Measurements from ENCODE around the gene CEP135.

Gene CEP135

DNA sequence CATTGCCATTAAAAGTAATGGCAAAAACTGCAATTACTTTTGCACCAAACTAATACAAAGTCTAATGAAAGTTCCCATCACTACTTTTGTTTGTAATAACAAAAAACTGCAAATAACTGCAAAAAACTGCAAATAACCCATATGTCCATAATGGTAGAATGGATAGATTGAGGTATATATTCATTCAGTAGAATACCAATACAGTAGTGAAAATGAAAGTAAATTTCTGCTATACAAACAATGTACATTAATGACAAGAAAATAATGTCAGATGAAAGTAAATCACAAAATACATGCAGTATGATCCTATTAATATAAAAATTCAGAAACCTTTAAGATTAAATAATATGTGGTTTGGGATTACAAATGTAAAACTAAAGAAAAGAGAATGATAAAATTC is 41.3 kb upstream of the CEP135 start:
- TF ChIP-seq, protein P1, sequence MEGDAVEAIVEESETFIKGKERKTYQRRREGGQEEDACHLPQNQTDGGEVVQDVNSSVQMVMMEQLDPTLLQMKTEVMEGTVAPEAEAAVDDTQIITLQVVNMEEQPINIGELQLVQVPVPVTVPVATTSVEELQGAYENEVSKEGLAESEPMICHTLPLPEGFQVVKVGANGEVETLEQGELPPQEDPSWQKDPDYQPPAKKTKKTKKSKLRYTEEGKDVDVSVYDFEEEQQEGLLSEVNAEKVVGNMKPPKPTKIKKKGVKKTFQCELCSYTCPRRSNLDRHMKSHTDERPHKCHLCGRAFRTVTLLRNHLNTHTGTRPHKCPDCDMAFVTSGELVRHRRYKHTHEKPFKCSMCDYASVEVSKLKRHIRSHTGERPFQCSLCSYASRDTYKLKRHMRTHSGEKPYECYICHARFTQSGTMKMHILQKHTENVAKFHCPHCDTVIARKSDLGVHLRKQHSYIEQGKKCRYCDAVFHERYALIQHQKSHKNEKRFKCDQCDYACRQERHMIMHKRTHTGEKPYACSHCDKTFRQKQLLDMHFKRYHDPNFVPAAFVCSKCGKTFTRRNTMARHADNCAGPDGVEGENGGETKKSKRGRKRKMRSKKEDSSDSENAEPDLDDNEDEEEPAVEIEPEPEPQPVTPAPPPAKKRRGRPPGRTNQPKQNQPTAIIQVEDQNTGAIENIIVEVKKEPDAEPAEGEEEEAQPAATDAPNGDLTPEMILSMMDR (conservative IDR thresholded peaks at IDR 0.05; ENCODE audit: control insufficient read depth, insufficient read depth, low read depth, low read length) = no peak
- no peak overlapping the region for H3K4me3 ChIP-seq (ENCODE audit: control insufficient read depth, low read depth, low read length)
- no peak for DNase-seq (ENCODE audit: low read depth)

DNA sequence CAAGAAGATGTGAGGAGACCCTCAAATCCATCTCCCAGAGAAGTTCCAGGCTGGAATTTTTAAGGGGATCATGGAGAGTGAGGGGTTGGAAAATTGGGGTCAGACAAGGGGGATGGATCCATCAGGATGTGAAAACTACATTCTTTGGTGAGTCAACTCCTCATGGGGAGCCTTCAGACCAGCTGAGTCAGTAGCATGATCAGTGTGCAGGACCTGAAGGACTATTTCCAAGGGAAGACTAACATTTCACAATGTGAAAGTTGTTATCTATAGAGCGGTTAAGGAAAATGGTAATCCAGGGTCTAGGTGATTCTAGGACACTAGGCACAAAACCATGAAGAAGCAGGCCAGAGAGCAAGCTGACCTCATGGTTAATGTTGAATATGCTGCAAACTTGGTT is 38.6 kb upstream of the CEP135 start:
- H3K4me3 ChIP-seq (ENCODE audit: control insufficient read depth, low read depth, low read length) = no peak overlapping the region
- DNase-seq (ENCODE audit: low read depth) = peak; percentile 71
- TF ChIP-seq, protein P1 (conservative IDR thresholded peaks at IDR 0.05; ENCODE audit: control insufficient read depth, insufficient read depth, low read depth, low read length) = no peak

DNA sequence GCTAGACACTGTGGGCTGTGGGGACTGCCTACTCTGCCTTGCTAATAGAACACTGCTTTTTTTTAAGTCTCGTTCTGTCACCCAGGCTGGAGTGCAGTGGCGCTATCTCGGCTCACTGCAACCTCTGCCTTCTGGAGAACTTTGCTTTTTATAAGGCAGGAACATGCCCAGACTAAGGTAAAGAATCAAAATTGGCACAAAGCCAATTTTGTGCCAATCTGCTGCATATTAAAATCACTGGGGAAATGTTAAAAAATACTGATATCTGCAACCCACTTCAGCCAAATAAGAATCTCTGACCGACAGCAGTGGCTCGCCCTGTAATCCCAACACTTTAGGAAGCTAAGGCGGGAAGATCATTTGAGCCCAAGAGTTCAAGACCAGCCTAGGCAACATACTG is 36.5 kb upstream of the CEP135 start:
- TF ChIP-seq, protein P1 (conservative IDR thresholded peaks at IDR 0.05; ENCODE audit: control insufficient read depth, insufficient read depth, low read depth, low read length) = no peak
- no peak for DNase-seq (ENCODE audit: low read depth)
- H3K4me3 ChIP-seq (ENCODE audit: control insufficient read depth, low read depth, low read length) = no peak overlapping the region

DNA sequence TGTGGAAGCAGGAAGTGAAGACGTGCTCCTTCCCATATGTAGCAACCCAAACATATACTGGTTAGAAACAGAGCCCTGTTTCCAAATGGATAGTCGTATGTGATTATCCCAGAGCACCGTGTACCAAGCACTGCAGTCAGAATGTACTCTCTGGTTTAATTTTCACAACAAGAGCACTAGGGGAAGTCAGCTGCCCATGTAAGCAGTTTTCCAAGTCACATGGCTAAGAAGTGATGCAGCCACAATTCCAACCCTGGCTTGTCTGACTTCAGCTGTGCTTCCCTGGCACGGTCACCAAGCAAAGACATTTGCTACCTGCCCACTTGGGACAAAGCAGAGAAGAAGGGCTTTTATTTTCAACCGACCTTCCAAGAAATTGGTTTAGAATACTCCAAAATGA is 28.2 kb upstream of the CEP135 start:
- H3K4me3 ChIP-seq (ENCODE audit: control insufficient read depth, low read depth, low read length) = no peak overlapping the region
- TF ChIP-seq, protein P1 (conservative IDR thresholded peaks at IDR 0.05; ENCODE audit: control insufficient read depth, insufficient read depth, low read depth, low read length) = no peak
- peak; percentile 30 for DNase-seq (ENCODE audit: low read depth)

DNA sequence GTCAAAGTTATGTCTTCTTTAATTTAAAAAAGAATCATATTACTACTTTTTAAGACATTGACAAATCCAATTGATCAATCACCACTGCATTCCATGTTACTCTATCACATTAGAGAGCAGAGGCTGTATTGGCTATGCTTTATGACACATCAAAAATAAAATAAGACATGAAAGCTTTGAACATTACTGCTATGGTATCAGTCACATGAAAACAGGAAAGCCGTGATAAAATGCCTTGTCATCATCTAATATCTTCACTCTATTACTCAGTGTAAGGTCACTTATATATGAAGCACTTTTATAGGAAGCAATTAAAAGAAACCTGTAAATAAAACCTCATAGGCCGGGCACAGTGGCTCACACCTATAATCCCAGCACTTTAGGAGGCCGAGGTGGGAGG is 27.7 kb upstream of the CEP135 start:
- DNase-seq (ENCODE audit: low read depth) = peak; percentile 35
- TF ChIP-seq, protein P1 (conservative IDR thresholded peaks at IDR 0.05; ENCODE audit: control insufficient read depth, insufficient read depth, low read depth, low read length) = no peak
- no peak overlapping the region for H3K4me3 ChIP-seq (ENCODE audit: control insufficient read depth, low read depth, low read length)

DNA sequence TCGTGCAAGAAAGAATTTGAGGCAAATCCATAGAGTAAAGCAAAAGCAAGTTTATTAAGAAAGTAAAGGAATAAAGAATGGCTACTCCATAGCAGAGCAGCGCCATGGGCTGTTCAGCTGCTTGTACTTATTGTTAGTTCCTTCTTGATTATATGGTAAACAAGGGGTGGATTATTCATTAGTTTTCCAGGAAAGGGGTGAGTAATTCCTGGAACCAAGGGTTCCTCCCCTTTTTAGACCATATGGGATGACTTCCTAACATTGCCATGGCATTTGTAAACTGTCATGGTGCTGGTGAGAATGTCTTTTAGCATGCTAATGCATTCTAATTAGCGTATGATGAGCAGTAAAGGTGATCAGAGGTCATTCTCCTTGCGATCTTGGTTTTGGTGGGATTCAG is 23.5 kb upstream of the CEP135 start:
- TF ChIP-seq, protein P1 (conservative IDR thresholded peaks at IDR 0.05; ENCODE audit: control insufficient read depth, insufficient read depth, low read depth, low read length) = no peak
- no peak overlapping the region for H3K4me3 ChIP-seq (ENCODE audit: control insufficient read depth, low read depth, low read length)
- DNase-seq (ENCODE audit: low read depth) = peak; percentile 71

DNA sequence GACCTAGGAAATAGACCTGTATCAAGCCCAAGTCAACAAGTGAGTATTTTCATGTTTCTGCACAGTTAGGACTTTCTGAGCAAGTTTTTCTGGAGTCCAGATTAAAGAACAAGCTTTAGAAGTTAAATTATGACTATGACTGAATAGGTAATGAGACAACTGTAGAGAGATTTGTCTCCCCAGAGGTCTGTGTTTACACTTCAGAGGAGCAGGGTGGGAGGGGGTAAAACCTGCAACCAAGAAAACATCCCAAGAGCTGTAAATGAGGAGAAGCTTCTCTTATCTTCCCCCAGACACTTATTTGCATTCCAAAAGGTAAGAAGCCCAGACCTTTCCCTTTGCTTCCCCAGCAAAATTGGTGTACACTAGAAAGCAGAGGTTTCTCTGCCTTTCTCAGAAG is 22.1 kb upstream of the CEP135 start:
- no peak for DNase-seq (ENCODE audit: low read depth)
- TF ChIP-seq, protein P1 (conservative IDR thresholded peaks at IDR 0.05; ENCODE audit: control insufficient read depth, insufficient read depth, low read depth, low read length) = no peak
- H3K4me3 ChIP-seq (ENCODE audit: control insufficient read depth, low read depth, low read length) = no peak overlapping the region
